ENCODE data around the gene ATP2C2. TPM values are rescaled to one million over a fixed set of nuclear protein-coding genes. Genes with fewer than 3 reads are reported as not detected.
"Not testable (repeated sequence)": the region's sequence is repeated elsewhere in the genome, so short reads cannot be mapped to it uniquely, and the experiment has no call there.

ATP2C2 gene
- total RNA-seq, 1 experiment from 2014 or later = 20.3 TPM

- Histone ChIP-seq H2AFZ (ENCODE audit: low read depth, low read length, poor library complexity, severe bottlenecking) (no peak overlapping the region), H4K20me1 (ENCODE audit: insufficient read depth) (no peaks in the 10 kb centered on the region), H3K27ac (ENCODE audit: low read depth, low read length) (no peak overlapping the region), H3K9me3 (ENCODE audit: control insufficient read depth in 1 of 2, insufficient read depth in 1 of 2, low read depth in 1 of 2, low read length in 2 of 2) (no peaks in the 10 kb centered on the region), H3K4me1 (ENCODE audit: control insufficient read depth in 1 of 2, insufficient read depth in 2 of 2, low read length in 2 of 2) (peaks cover 0 to 12% of the 10 kb centered on the region in 2 experiments; a peak in 3 of 4 replicates), H3K27me3 (ENCODE audit: insufficient read depth, low read length) (no peaks in the 10 kb centered on the region), H3K9ac (ENCODE audit: low read length) (no peak overlapping the region), H3K36me3 (ENCODE audit: control insufficient read depth in 1 of 2, insufficient read depth in 2 of 2, low read length in 2 of 2) (no peaks in the 10 kb centered on the region), H3K9me2 (ENCODE audit: insufficient read depth) (no peaks in the 10 kb centered on the region), H3K4me3 (replicated peaks in 1 of 2; ENCODE audit: low read depth in 1 of 2, low read length in 2 of 2) (no peak overlapping the region), H3K79me2 (ENCODE audit: insufficient read depth, low read length) (no peaks in the 10 kb centered on the region), H3K4me2 (ENCODE audit: low read length) (no peak overlapping the region)
- ChIA-PET RAD21 (ENCODE audit: low non-redundant PET in 1 of 2, low total read pairs in 2 of 2, uncharacterized antibody in 2 of 2, unreplicated experiment in 2 of 2) (no interaction called here), POLR2A (no interaction called here), CTCF (no interaction called here)
- no peak for DNase-seq (ENCODE audit: low read depth, low spot score)
- no TSS peak for BruUV-seq (replicated peaks)
- ATAC-seq = no peak
- TF ChIP-seq CTCF (IDR thresholded peaks at IDR 0.05 in 2 of 3, conservative IDR thresholded peaks at IDR 0.05 in 1 of 3; ENCODE audit: borderline replicate concordance in 1 of 3, insufficient read depth in 1 of 3, low read depth in 2 of 3, low read length in 2 of 3) (no peak), POLR2A (IDR thresholded peaks at IDR 0.05; ENCODE audit: borderline replicate concordance, extremely low read depth, insufficient read depth, insufficient read length) (no peak), EZH2 (IDR thresholded peaks at IDR 0.05) (no peak), EGR1 (IDR thresholded peaks at IDR 0.05; ENCODE audit: low read depth) (no peak), ATF3 (IDR thresholded peaks at IDR 0.05) (no peak), POLR2AphosphoS5 (IDR thresholded peaks at IDR 0.05; ENCODE audit: low read depth, low read length) (no peak), ZFX (IDR thresholded peaks at IDR 0.05) (no peak), SRF (IDR thresholded peaks at IDR 0.05; ENCODE audit: low read depth) (no peak), EZH2phosphoT487 (IDR thresholded peaks at IDR 0.05; ENCODE audit: borderline replicate concordance) (no peak), ZNF274 (IDR thresholded peaks at IDR 0.05; ENCODE audit: low read depth, low read length) (no peak), RAD21 (IDR thresholded peaks at IDR 0.05; ENCODE audit: low read depth) (no peak)
- TF ChIP-seq, protein P1, sequence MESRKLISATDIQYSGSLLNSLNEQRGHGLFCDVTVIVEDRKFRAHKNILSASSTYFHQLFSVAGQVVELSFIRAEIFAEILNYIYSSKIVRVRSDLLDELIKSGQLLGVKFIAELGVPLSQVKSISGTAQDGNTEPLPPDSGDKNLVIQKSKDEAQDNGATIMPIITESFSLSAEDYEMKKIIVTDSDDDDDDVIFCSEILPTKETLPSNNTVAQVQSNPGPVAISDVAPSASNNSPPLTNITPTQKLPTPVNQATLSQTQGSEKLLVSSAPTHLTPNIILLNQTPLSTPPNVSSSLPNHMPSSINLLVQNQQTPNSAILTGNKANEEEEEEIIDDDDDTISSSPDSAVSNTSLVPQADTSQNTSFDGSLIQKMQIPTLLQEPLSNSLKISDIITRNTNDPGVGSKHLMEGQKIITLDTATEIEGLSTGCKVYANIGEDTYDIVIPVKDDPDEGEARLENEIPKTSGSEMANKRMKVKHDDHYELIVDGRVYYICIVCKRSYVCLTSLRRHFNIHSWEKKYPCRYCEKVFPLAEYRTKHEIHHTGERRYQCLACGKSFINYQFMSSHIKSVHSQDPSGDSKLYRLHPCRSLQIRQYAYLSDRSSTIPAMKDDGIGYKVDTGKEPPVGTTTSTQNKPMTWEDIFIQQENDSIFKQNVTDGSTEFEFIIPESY (IDR thresholded peaks at IDR 0.05; ENCODE audit: extremely low read depth, insufficient replicate concordance, low read length) = no peak
- TF ChIP-seq, protein P2, sequence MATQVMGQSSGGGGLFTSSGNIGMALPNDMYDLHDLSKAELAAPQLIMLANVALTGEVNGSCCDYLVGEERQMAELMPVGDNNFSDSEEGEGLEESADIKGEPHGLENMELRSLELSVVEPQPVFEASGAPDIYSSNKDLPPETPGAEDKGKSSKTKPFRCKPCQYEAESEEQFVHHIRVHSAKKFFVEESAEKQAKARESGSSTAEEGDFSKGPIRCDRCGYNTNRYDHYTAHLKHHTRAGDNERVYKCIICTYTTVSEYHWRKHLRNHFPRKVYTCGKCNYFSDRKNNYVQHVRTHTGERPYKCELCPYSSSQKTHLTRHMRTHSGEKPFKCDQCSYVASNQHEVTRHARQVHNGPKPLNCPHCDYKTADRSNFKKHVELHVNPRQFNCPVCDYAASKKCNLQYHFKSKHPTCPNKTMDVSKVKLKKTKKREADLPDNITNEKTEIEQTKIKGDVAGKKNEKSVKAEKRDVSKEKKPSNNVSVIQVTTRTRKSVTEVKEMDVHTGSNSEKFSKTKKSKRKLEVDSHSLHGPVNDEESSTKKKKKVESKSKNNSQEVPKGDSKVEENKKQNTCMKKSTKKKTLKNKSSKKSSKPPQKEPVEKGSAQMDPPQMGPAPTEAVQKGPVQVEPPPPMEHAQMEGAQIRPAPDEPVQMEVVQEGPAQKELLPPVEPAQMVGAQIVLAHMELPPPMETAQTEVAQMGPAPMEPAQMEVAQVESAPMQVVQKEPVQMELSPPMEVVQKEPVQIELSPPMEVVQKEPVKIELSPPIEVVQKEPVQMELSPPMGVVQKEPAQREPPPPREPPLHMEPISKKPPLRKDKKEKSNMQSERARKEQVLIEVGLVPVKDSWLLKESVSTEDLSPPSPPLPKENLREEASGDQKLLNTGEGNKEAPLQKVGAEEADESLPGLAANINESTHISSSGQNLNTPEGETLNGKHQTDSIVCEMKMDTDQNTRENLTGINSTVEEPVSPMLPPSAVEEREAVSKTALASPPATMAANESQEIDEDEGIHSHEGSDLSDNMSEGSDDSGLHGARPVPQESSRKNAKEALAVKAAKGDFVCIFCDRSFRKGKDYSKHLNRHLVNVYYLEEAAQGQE (IDR thresholded peaks at IDR 0.05; ENCODE audit: low read depth) = no peak
- intact Hi-C loops (cut with micrococcal nuclease) = no loop called here
These were observed 23.7 kb downstream of the ATP2C2 start for GRCh38 chr16:84392031-84392360.

DNA sequence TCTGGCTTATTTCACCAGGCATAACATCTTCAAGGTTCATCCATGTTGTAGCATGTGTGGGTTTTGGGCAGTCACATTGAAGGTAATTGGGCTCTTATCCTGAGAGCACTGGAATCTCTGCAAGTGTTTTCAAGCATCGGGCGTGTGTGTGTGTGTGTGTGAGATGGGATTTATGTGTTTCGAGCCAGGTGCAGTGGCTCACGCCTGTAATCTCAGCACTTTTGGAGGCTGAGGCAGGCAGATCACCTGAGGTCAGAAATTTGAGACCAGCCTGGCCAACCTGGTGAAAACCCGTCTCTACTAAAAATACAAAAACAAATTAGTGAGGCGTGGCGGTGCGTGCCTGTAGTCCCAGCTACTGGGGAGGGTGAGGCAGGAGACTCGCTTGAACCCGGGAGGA, 27.7 kb downstream of the ATP2C2 start:
- CTCF ChIA-PET; H3K79me2 ChIP-seq (ENCODE audit: insufficient read depth, low read length); H3K9me2 ChIP-seq (ENCODE audit: insufficient read depth); ATAC-seq; H3K4me1 ChIP-seq (ENCODE audit: control insufficient read depth in 1 of 2, insufficient read depth in 2 of 2, low read length in 2 of 2); H3K36me3 ChIP-seq (ENCODE audit: control insufficient read depth in 1 of 2, insufficient read depth in 2 of 2, low read length in 2 of 2); H3K27me3 ChIP-seq (ENCODE audit: insufficient read depth, low read length); H3K9ac ChIP-seq (ENCODE audit: low read length); H3K27ac ChIP-seq (ENCODE audit: low read depth, low read length); H3K4me2 ChIP-seq (ENCODE audit: low read length); H3K4me3 ChIP-seq (replicated peaks in 1 of 2; ENCODE audit: low read depth in 1 of 2, low read length in 2 of 2); BruUV-seq (replicated peaks); POLR2A ChIA-PET; H2AFZ ChIP-seq (ENCODE audit: low read depth, low read length, poor library complexity, severe bottlenecking); H3K9me3 ChIP-seq (ENCODE audit: control insufficient read depth in 1 of 2, insufficient read depth in 1 of 2, low read depth in 1 of 2, low read length in 2 of 2); RAD21 ChIA-PET (ENCODE audit: low non-redundant PET in 1 of 2, low total read pairs in 2 of 2, uncharacterized antibody in 2 of 2, unreplicated experiment in 2 of 2); intact Hi-C loops (cut with micrococcal nuclease); H4K20me1 ChIP-seq (ENCODE audit: insufficient read depth); DNase-seq (ENCODE audit: low read depth, low spot score): not testable (repeated sequence)

Measured in HCT116 (cell line).